ENCODE measurements around the gene AMPH.

GRCh38 chr7:38574086-38574485 lies 57.1 kb downstream of the AMPH start:
- TF ChIP-seq CTCF (conservative IDR thresholded peaks at IDR 0.05 in 1 of 2, IDR thresholded peaks at IDR 0.05 in 1 of 2; ENCODE audit: low read depth in 1 of 2, low read length in 2 of 2) (no peak), EZH2 (IDR thresholded peaks at IDR 0.05; ENCODE audit: low read length, missing control alignments) (no peak)
